ENCODE results near the gene CEBPG. TPM values are rescaled to one million over a fixed set of nuclear protein-coding genes. Genes with fewer than 3 reads are reported as not detected.

Gene CEBPG
- total and polyA plus RNA-seq, 8 donors = 4.7 to 40.9 (median 18.0) TPM

DNA sequence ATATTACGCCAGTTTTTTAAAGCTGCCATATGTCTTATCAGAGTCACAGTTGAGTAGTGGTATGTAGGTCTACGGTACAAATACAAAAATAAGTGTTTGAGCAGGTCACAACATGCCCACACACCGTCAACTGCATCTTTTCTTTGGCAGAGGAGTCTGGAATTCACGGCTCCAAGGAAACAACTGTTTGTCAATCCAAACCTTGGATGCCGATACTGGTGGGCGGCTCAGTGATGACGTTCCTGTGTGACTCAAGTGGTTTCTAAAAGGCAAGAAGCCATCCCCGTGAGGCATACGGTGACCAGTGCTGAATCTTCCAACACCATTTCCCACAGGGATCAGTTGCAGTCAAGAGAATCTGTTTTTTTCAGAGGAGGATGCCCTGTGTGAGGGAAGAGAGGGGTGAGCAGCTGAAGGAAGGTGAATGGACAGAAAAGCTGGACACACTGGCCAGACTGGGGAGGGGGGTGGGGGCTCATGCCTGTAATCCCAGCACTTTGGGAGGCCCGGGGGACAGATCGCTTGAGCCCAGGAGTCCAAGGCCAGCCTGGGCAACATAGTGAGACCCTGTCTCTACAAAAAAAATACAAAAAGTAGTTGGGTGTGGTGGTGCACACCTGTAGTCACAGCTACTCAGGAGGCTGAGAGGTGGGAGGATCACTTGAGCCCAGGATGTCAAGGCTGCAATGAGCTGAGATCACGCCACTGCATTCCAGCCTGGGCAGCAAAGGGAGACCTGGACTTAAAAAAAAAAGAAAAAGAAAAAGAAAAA is 22.8 kb upstream of the CEBPG start:
- 75 to 85% (median 79%) methylated on average over 12 of the region's 12 CpGs for WGBS, 5 donors
- H3K36me3 ChIP-seq = no peaks in the 10 kb centered on the region
- peaks cover 0 to 26% (median 0%) of the 10 kb centered on the region in 3 donors for H3K27me3 ChIP-seq
- TF ChIP-seq POLR2A (IDR thresholded peaks at IDR 0.05) (no peak), POLR2AphosphoS5 (IDR thresholded peaks at IDR 0.05) (no peak), EP300 (IDR thresholded peaks at IDR 0.05) (no peak)
- TF ChIP-seq, protein P1, sequence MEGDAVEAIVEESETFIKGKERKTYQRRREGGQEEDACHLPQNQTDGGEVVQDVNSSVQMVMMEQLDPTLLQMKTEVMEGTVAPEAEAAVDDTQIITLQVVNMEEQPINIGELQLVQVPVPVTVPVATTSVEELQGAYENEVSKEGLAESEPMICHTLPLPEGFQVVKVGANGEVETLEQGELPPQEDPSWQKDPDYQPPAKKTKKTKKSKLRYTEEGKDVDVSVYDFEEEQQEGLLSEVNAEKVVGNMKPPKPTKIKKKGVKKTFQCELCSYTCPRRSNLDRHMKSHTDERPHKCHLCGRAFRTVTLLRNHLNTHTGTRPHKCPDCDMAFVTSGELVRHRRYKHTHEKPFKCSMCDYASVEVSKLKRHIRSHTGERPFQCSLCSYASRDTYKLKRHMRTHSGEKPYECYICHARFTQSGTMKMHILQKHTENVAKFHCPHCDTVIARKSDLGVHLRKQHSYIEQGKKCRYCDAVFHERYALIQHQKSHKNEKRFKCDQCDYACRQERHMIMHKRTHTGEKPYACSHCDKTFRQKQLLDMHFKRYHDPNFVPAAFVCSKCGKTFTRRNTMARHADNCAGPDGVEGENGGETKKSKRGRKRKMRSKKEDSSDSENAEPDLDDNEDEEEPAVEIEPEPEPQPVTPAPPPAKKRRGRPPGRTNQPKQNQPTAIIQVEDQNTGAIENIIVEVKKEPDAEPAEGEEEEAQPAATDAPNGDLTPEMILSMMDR (IDR thresholded peaks at IDR 0.05) = no peak
- H3K4me1 ChIP-seq = no peaks in the 10 kb centered on the region
- no peak overlapping the region for H3K27ac ChIP-seq
- no peak overlapping the region for H3K4me3 ChIP-seq
- DNase-seq = no peak
- intact Hi-C loops (cut with DNase I; ENCODE audit: low total_unique reads) = no loop called here
- peaks cover 0 to 4% (median 2%) of the 10 kb centered on the region in 4 donors for H3K9me3 ChIP-seq

DNA sequence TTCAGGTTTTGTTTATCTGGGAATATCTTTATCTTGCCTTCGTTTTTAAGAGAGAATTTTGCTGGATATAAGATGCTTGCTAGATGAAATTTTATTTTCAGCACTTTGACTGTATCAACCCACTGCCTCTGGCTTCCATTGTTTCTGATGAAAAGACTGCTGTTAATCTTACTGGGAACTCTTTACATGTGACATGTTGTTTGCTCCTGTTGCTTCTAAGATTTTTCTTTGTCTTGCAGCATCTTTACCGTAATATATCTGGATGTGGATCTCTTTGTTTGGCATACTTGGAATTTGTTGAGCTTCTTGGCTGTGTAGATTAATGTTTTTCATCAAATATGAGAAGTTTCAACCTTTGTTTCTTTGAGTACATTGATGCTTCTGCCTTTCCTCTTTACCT is 18.0 kb upstream of the CEBPG start:
- DNase-seq = no peak
- Histone ChIP-seq H3K9me3 (peaks cover 0 to 8% (median 4%) of the 10 kb centered on the region in 4 donors), H3K27ac (no peak overlapping the region), H3K4me3 (no peak overlapping the region), H3K27me3 (peaks cover 0 to 2% (median 0%) of the 10 kb centered on the region in 3 donors), H3K4me1 (no peaks in the 10 kb centered on the region), H3K36me3 (no peaks in the 10 kb centered on the region)
- intact Hi-C loops (cut with DNase I; ENCODE audit: low total_unique reads) = no loop called here
- TF ChIP-seq, protein P1 (IDR thresholded peaks at IDR 0.05) = no peak
- TF ChIP-seq POLR2AphosphoS5 (IDR thresholded peaks at IDR 0.05) (no peak), EP300 (IDR thresholded peaks at IDR 0.05) (no peak), POLR2A (IDR thresholded peaks at IDR 0.05) (no peak)
- 57 to 74% (median 67%) methylated on average over 2 of the region's 2 CpGs for WGBS, 5 donors

DNA sequence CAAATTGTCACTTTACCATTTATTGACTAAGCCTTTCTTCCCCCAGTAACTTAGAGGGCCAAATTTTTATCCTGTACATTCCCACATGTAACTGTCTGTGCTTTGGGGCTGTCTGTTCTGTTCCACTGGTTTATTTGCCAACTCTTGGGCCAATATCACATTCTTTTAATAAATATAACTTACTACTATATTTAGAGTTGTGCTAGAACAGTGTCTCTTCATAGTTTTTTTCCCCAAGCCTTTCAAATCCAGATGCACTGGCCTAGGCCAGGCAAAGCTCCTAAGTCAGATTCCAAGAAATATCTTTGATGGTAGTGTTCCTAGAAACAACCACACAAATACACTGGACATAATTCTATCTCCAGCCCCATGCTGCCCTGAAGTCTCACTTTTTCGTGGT is 16.0 kb upstream of the CEBPG start:
- Histone ChIP-seq H3K4me1 (no peaks in the 10 kb centered on the region), H3K27ac (no peak overlapping the region), H3K9me3 (peaks cover 0 to 8% (median 4%) of the 10 kb centered on the region in 4 donors), H3K27me3 (no peaks in the 10 kb centered on the region), H3K36me3 (no peaks in the 10 kb centered on the region), H3K4me3 (no peak overlapping the region)
- WGBS, 5 donors = 48 to 81% (median 53%) methylated on average over 1 of the region's 1 CpG
- DNase-seq = no peak
- intact Hi-C loops (cut with DNase I; ENCODE audit: low total_unique reads) = no loop called here
- no peak for TF ChIP-seq POLR2A (IDR thresholded peaks at IDR 0.05)
- TF ChIP-seq EP300 (IDR thresholded peaks at IDR 0.05) = no peak
- no peak for TF ChIP-seq POLR2AphosphoS5 (IDR thresholded peaks at IDR 0.05)
- TF ChIP-seq, protein P1 (IDR thresholded peaks at IDR 0.05) = no peak

DNA sequence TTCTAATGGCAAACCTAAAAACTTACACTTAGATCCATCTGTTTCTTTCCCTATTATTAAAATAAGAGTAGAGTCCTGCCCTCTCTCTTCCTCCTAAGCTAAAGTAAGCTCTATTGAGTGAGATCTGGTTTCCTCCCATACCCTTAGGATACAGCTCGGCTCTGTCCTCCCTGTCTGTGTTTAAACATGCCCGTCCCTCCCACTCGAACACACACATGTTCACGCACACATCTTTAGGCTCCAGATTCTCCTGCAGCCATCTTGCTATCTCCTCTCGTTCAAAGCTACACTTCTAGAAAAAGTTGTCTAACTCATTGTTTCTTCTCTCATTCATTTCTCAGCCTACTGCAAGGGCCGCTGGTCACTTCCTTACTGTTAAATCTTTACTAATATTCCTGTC is 15.1 kb upstream of the CEBPG start:
- H3K36me3 ChIP-seq = no peaks in the 10 kb centered on the region
- H3K4me1 ChIP-seq = no peaks in the 10 kb centered on the region
- no peaks in the 10 kb centered on the region for H3K27me3 ChIP-seq
- TF ChIP-seq EP300 (IDR thresholded peaks at IDR 0.05) (no peak), POLR2AphosphoS5 (IDR thresholded peaks at IDR 0.05) (no peak), POLR2A (IDR thresholded peaks at IDR 0.05) (no peak)
- TF ChIP-seq, protein P1 (IDR thresholded peaks at IDR 0.05) = no peak
- intact Hi-C loops (cut with DNase I; ENCODE audit: low total_unique reads) = no loop called here
- no peak overlapping the region for H3K27ac ChIP-seq
- H3K4me3 ChIP-seq = no peak overlapping the region
- peaks cover 0 to 8% (median 4%) of the 10 kb centered on the region in 4 donors for H3K9me3 ChIP-seq
- 75 to 83% (median 79%) methylated on average over 6 of the region's 6 CpGs for WGBS, 5 donors
- DNase-seq = no peak

Measured in stomach (tissue), 9 donors.